HL-60 (cell line): Measurements from ENCODE around the gene MCU.

Experiments
- DNase-seq, 2 experiments: peaks; one replicate each; pipeline ENCODE4 v3.0.0-alpha.2; 2010 to 2020; ENCODE audit warnings: low read depth in 1 of 2, low spot score in 1 of 2
- H3K27ac ChIP-seq: fragments of 250-450 bp; sonication (Bioruptor Pico); replicated peaks from 2 replicates; pipeline ENCODE4 v1.5.1; 2020; ENCODE audit warnings: mild to moderate bottlenecking, moderate library complexity
- H3K27me3 ChIP-seq: fragments of 250-450 bp; sonication (Bioruptor Pico); 2 replicates; pipeline ENCODE4 v1.5.1; 2021; ENCODE audit warnings: mild to moderate bottlenecking, moderate library complexity; ENCODE audit not compliant: insufficient read depth, poor library complexity, severe bottlenecking
- H3K4me3 ChIP-seq: replicated peaks from 2 replicates; pipeline ENCODE4 v1.5.1; 2011; ENCODE audit warnings: mild to moderate bottlenecking, control low read depth, low read length; ENCODE audit not compliant: insufficient read depth
- GABPA ChIP-seq: IDR thresholded peaks from 2 replicates; pipeline ENCODE4 v1.6.1; 2012; ENCODE audit warnings: low read depth
- POLR2AphosphoS5 ChIP-seq: IDR thresholded peaks from 2 replicates; pipeline ENCODE4 v1.6.1; 2012; ENCODE audit warnings: low read depth
- REST ChIP-seq: IDR thresholded peaks from 2 replicates; pipeline ENCODE4 v1.6.1; 2012; ENCODE audit warnings: low read depth; ENCODE audit not compliant: insufficient replicate concordance
- SPI1 ChIP-seq: IDR thresholded peaks from 2 replicates; pipeline ENCODE4 v1.6.1; 2012; ENCODE audit warnings: low read depth, mild to moderate bottlenecking, borderline replicate concordance
- TF ChIP-seq, protein P1 (sequence below): IDR thresholded peaks from one replicate; pipeline ENCODE4 v1.5.1; 2011; ENCODE audit warnings: low read length, control low read depth, inconsistent platforms; ENCODE audit not compliant: insufficient read depth

The MCU gene

DNA sequence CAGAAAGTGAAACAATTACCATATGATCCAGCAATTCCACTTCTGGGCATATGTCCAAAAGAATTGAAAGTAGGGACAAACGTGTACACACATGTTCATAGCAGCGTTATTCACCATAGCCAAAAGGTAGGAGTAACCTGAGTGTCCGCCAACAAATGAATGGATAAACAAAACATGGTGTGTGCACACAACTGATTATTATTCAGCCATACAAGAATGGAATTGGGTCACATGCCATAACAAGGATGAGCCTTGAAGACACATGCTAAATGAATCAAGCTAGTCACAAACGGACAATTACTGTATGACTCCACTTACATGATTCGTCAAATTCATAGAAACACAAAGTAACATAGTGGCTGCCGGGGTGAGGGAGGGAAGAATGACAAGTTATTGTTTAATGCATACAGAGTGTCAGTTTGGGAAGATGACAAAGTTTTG lies 197.5 kb downstream of the MCU start:
- TF ChIP-seq GABPA = no peak
- H3K27ac ChIP-seq = no peak overlapping the region
- H3K27me3 ChIP-seq = no peaks in the 10 kb centered on the region
- no peak overlapping the region for H3K4me3 ChIP-seq
- no peak for DNase-seq

- H3K27me3 ChIP-seq = no peaks in the 10 kb centered on the region
- TF ChIP-seq REST = no peak
- TF ChIP-seq GABPA = no peak
- TF ChIP-seq, protein P1, sequence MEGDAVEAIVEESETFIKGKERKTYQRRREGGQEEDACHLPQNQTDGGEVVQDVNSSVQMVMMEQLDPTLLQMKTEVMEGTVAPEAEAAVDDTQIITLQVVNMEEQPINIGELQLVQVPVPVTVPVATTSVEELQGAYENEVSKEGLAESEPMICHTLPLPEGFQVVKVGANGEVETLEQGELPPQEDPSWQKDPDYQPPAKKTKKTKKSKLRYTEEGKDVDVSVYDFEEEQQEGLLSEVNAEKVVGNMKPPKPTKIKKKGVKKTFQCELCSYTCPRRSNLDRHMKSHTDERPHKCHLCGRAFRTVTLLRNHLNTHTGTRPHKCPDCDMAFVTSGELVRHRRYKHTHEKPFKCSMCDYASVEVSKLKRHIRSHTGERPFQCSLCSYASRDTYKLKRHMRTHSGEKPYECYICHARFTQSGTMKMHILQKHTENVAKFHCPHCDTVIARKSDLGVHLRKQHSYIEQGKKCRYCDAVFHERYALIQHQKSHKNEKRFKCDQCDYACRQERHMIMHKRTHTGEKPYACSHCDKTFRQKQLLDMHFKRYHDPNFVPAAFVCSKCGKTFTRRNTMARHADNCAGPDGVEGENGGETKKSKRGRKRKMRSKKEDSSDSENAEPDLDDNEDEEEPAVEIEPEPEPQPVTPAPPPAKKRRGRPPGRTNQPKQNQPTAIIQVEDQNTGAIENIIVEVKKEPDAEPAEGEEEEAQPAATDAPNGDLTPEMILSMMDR = no peak
- H3K27ac ChIP-seq = no peak overlapping the region
- H3K4me3 ChIP-seq = no peak overlapping the region
- DNase-seq = no peak
These were observed 198.1 kb downstream of the MCU start for GRCh38 chr10:72890086-72890485.

DNA sequence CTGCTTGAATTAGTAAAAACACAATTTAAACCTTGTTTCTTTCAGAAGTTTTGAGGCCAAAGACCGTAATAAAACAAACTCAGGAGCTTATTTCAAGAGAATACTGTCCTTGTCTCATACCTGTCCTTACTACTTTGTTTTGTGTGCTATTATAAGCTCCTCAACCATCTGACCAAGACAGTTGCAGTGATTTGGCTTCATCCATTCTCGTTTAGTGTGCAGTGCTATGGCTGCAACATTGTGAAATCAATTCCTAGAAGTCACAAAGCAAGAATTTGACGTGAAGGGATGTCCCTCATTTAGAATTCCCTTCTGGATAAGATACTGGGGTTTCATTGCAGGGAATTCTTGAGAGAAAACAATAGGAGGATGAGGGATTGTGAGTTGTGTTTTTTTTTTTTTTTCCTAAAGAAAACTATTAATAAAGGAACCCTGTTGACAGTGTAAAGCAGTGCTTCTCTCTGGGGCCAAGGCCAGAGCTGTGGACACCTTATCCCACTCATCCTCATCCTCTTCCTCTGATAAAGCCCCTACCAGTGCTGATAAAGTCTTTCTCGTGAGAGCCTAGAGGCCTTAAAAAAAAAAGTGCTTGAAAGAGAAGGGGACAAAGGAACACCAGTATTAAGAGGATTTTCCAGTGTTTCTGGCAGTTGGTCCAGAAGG lies 201.3 kb downstream of the MCU start, which contains the start of gene OIT3:
Gene OIT3 (plus strand): TSS at position 604 of the 663 bp plus-strand sequence. CDS start 60 bp downstream, outside the sequence.
- no peak for DNase-seq

More for the DNA sequence above, 201.3 kb downstream of the MCU start, which contains the start of gene OIT3:
- no peaks in the 10 kb centered on the region for H3K27me3 ChIP-seq
- no peak within 1 kb of the TSS for H3K4me3 ChIP-seq
- TF ChIP-seq POLR2AphosphoS5 = no peak
- TF ChIP-seq, protein P1 = no peak
- TF ChIP-seq GABPA = no peak
- TF ChIP-seq REST = no peak
- no peak for TF ChIP-seq SPI1
- no peak within 1 kb of the TSS for H3K27ac ChIP-seq
